ENCODE measurements around the gene ADGRG3.

Gene ADGRG3

GRCh38 chr16:57738844-57739243 is 70.7 kb downstream of the ADGRG3 start:
- TF ChIP-seq, protein P1, sequence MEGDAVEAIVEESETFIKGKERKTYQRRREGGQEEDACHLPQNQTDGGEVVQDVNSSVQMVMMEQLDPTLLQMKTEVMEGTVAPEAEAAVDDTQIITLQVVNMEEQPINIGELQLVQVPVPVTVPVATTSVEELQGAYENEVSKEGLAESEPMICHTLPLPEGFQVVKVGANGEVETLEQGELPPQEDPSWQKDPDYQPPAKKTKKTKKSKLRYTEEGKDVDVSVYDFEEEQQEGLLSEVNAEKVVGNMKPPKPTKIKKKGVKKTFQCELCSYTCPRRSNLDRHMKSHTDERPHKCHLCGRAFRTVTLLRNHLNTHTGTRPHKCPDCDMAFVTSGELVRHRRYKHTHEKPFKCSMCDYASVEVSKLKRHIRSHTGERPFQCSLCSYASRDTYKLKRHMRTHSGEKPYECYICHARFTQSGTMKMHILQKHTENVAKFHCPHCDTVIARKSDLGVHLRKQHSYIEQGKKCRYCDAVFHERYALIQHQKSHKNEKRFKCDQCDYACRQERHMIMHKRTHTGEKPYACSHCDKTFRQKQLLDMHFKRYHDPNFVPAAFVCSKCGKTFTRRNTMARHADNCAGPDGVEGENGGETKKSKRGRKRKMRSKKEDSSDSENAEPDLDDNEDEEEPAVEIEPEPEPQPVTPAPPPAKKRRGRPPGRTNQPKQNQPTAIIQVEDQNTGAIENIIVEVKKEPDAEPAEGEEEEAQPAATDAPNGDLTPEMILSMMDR (conservative IDR thresholded peaks at IDR 0.05; ENCODE audit: low read length): no peak
- DNase-seq (ENCODE audit: low read depth): no peak
- no peak overlapping the region for H3K4me3 ChIP-seq (ENCODE audit: low read length)
